ENCODE results near the gene CAP2.

CAP2 gene

DNA sequence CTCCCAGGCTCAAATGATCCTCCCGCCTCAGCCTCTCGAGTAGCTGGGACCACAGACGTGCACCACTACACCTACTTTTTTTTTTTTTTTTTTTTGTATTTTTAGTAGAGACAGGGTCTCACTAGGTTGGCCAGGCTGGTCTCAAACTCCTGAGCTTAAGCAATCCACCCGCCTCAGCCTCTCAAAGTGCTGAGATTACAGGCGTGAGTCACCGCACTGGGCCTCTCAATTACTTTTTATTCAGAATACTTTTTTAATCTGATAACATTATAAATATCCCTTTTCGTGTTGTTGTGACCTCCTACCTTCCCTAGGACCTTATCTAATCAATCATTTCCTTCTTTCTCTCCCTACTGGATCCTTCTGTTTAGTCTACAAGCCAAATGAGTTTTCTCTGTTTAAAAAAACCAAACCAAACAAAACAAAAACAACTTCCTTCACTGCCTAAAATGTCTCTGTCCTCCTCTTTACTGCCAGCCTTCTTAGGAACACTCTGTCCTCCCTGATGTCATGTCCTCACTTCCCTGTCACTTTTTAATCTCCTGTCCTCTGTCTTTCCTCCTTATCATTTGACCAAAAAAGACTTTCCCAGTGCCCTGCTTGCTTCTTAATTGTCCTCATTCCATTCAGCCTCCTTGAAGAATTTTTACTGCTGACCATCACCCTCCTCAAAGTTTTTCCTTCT is 85.0 kb downstream of the CAP2 start:
- DNase-seq = no peak

DNA sequence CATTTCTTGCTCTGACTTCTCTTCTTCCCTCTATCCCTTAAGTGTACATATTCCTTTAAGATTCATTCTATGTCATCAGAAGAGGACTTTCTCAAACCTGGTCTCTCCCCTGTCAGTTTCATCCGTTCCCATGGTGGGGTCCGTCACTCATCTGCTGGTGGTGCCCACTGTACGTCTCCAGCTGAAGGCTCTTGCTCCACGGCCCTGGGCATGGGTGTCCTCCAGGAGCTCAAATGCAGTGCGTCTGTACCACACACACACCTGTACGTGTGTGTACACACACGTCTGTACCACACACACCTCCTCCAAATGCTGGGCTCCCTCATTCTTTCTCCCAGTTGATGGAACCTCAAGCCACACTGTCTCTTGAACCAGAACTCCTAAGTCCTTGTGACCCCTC is 85.6 kb downstream of the CAP2 start:
- DNase-seq = no peak

DNA sequence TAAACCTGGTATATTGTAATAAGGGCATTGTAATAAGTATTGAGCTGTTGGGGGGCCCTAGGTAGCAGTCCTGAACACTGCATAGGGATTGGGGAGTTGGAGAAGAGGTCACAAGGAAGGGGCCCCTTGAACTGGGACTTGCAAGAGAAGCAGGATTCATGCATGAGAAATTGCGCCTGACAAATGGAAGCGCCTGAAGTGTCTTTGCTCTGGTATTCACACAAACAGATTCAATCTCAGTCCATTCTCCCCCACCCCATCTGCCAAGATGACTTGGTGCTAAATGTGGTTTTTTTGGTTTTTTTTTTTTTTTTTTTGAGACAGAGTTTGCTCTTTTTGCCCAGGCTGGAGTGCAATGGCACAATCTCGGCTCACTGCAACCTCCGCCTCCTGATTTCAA is 87.1 kb downstream of the CAP2 start:
- no peak for DNase-seq

DNA sequence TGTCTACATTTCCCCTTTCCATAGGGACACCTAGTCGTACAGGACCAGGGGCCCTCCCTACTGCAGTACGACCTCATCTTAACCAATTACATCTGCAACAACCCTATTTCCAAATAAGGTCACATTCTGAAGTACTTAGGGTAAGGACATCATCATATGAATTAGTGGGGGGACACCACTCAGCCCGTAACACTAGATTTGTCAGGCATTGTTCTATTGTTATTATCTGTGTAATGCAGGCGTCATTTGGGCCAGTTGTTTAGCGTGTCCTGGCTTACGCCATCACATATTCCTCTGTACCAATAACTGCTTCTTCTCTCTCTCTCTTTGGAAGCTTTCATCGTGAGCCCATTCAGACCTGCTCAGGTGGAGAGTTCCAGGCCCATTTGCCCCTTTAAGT is 89.3 kb downstream of the CAP2 start:
- DNase-seq = no peak

DNA sequence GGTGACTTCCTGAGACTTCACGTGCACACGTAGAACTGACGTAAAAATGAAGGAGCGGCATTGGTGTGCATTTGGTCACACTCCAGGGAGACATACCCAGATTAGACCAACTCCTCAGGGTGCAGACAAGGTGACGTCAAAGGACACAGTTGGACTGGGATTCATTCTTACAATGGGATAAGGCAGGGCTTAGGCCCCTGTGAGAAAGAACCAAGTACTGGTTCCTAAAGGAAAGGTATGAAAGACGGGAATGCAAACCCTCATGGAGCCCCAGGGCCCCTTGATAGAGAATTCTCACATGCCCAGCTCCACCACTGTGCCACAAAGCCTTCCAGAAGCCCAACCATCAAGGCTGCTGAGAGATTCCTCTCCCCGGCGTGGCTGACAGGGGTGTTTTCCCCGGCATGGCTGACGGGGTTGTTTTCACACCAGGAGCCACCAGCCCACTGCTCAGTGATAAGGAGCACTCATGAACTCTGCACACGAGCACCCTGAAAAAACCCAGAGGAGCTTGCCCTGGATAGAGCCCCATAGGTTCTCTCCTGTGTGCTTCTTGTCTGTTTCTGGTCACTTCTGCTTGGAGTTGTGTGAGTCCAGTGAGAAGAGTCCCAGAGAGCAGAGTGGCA is 90.1 kb downstream of the CAP2 start:
- DNase-seq = peak; percentile 36

DNA sequence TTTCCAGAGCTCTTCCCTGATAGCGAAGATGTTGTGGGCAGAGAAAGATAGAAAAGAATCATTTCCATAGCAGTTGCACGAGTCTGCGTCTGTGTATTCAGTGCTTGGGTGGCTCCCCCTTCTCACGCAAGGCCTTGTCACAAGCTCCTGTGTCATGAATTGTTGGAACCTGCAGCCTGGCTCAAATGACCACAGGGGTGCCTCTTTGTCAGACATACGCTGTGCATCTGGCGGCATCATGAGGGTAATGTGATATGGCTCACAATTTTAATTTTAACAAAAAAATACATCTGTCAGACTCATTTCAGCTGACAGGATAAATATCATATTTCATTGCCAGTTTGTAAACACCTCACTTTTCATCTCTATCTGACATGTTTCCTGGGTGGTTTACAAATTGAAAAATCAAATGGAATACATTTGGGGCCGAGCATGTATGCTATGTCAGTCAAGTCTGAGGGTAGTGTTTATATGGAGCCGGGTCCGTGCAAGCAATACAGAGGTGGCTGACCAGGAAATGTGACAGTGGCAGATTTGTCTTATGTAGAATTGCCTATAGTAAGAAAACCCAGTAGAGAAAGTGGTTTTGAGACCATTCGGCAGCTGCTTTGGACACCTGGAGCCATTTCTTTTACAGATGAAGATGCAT is 90.9 kb downstream of the CAP2 start:
- DNase-seq = peak; percentile 78

DNA sequence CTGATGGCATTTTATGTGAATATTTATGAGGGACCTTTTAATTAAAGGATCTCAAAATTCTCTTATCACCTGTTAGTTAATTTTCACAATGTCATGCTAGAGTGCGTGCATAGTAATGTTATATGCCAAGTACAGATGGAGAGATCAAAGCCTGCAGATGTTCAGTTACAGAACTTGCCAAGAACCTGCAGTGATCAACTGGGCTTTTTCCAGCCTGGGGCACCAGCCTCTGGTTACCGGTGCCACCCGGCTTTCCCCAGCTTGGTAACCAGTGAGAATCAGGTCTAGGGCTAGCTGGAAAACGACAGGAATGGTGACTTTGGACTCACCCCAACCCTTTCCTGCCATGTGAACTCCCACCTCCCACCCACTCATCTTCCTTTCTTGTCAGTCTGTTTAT is 91.8 kb downstream of the CAP2 start:
- peak; percentile 43 for DNase-seq

DNA sequence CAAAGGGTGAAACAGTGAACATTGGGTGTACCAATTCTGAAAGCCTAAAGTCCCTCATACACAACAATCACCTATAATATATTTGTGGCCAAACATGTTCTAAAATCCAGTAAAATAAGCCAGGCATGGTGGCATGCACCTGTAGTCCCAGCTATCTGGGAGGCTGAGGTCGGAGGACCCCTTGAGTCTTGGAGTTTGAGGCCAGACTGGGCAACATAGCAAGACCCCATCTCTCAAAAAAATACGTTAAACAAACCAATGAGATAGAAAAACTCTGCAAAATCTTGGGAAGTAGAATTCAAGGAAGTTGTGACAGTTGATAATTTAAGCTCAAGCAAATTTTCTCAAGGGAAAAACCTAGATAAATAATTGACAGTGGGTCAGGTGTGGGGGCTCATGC is 92.6 kb downstream of the CAP2 start:
- no peak for DNase-seq

DNA sequence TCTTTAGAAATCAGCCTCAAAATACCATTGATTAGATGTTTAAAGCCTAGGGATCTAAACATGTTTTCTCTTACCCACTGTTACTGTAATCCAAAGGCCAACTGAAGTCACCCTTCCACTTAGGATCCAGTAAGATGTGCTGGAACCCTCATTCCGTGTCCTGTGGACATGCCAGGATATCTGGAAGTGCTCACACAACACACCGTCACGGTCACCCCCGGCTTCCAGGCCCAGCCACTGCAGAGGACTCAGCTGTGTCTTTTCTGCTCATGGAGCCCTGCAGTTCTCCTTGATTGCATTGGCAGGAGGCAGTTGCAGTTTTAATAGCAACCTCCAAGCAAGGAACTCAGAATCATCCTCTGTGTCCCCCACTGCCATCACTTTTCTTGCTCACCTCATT is 93.3 kb downstream of the CAP2 start:
- DNase-seq = no peak

DNA sequence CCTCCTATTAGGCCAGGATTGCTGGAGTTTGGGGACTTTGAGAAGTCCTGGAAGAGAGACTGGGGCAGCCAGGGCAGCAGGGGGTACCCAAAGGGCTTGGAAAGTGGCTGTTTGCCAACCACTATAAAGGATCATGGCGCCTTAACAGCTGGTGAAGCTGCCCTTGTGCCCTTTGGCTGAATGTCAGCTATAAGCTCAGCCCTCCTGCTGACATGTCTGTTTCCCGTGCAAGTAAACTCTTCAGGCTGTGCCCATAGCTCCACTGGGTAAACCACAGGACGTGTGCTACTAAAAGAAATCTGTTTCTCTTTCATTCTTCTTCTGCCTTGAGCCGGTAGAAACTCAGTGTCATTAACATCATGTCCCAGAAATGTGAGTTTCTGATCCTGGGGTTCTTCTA is 97.3 kb downstream of the CAP2 start:
- DNase-seq = peak; percentile 9

DNA sequence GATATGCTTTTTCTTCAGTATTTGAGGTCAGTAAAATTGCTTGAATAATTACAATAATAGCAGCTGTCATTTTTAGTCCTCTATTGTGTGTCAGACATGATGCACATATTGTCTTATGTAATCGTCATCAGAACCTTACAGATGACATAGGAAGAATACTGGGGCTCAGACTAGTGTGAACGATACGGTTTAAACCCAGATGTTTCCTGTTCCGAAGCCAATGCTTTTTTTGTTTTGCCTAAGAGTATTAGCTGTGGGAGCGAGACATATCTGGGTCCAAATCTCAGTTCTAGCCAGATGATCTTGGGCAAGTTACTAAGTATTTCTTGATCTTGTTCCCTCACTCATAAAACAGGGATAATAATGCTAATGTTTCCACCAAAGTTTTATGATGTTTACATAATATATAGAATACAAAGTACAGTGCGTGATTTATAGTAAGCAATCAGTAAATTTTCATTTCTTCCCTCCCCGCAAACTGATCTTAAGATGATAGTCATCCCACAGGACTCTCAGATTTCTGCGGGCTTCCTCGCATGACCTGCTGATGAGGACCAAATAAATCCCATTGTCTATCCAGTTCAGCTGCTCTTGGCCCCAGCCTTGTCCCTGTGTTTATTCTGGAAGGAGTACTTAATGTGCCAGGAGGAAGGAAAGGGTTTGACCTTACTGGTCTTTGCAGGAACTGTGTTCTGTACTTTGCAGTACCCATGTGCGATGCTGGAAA is 98.2 kb downstream of the CAP2 start:
- no peak for DNase-seq

DNA sequence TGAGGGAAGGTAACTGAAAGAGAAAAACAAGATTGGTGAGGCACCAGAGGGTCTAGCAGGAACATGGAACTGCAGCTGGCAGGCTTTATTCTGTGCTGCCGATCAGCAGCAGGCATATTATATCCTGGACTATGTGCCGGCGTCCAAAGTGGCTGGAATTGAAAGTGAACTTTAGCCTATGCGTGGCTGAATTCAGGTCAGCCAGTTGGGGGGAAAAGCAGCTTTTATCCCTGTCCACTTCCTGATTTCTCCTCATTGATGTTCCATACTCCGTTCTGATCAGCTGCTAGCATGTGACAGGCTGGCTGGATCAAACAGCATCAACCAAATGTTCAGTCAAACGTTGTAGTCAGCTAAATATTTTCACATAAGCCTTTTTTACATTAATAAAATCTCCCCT is 99.0 kb downstream of the CAP2 start:
- no peak for DNase-seq

DNA sequence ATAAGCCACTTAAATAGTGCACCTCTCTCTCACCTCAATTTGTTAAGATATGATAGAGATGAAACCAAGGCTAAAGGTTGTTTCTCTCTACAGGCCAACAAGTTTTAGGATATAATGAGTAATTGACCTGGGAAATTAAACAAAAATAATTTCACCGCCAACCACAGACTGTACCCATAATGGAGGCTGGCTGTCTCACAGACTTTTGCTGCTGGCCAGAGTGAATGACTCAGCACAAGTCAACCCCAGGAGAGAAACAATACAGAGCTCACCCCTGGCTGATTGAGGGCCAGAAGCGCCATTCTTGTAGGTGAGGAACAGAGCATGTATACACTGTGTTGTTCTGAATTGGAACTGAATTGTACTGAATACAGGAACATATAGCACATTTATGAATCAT is 99.9 kb downstream of the CAP2 start:
- DNase-seq = no peak

DNA sequence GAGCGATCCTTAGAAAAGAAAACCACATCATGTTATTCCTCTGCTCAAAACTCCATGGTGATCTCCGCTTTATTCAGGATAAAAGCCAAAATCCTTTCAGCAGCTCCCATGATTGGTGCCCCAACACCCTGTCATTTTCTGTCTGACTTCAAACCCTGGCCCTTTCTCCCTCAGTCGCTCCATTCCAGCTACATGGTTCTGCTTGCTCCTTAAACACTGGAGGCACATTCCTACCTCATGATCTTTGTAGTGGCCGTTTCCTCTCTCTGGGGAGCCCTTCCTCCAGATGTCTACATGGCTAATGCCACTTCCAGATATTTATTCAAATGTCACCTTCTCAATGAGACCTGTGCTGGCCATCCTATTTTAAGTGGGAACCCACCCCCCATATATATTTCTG is 100.8 kb downstream of the CAP2 start:
- DNase-seq = no peak

DNA sequence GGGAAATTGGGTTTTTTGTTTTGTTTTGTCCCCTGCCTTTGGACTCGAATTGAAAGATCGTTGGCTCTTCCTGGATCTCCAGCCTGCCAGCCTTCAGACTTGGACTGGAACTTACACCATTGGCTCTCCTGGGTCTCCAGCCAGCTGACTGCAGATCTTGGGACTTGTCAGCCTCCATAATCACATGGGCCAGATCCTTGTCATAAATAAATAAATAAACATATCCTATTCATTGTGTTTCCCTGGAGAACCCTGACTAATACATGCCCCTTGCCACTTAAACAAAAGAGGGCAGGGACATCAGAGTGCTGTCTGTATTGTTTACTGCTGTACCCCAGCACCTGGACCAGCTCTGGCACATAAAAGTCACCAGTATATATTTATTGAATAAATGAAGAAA is 101.5 kb downstream of the CAP2 start:
- DNase-seq = no peak

DNA sequence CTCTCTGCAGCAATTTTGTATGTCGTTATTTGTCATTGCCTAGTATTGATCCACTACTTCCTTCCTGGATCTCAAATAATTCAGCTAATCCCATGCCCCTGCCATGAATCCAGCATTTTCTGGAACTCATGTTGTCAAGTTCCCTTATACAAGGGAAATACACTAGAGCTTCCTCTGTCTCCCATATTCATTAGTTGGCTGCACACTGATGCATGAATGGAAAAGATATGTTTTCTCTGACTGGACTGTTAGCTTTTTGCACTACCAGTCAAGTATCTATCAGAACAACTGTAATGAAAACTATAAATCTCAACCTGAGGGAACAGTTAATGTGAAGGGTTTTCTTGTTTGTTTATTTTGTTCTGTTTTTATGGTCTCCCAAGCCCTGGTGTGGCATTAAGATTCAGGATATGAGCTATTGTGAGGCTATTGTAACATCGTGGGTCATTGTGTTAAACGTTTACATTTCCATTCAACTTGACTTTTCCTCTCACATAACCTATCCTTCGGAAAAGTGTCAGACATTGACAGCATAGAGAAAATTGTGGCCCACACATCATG is 104.2 kb downstream of the CAP2 start:
- DNase-seq = no peak

DNA sequence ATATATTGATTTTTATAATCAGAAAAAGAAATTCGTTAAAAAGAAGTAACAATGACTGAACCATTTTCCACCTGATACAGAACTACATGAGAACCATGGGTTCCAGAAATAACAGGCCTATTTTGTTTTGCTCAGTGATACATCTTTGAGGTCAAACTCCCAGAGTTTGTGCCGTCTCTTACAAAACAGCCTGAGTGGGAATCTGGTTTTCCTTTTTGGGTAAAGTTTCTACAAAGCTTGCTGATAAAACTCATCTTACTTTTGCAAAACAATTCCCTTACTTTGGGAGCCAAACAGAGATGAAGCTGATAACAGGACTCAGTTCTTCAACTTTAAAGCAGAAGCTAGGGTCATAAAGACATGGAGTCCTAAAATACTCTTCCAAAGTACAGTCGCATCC is 108.0 kb downstream of the CAP2 start:
- no peak for DNase-seq

DNA sequence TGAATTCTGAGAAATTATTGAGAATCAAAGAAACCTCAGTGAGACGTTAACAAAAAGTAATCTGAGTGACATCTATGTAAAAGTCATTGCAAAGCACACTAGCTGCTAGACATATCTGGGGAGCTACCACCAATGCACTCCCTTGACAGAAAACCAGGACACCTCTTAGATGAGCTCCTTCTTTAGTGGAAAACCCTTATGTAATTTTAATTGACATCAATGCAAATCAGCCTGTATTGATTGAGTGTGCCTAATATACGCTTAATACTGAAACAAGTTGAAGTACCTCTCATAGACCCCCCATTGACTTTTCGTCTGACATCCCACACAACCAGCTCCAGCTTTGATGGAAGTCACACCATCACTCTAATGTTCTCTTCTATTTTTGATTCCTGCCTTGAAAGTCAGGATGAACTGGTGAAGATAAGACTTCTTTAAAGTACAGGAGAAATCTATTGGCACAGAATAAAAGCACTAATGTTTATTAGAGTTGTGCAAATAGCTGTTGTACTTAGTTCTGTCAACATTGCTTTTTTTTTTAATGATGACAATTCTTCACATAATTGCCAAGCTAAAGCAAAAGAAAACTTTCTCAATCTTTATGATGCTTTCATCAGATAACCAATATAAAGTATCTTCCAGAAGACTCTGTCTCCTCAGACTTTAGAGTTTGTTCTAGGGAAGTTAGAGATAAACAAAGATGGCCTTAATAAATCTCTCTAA is 108.7 kb downstream of the CAP2 start:
- no peak for DNase-seq

DNA sequence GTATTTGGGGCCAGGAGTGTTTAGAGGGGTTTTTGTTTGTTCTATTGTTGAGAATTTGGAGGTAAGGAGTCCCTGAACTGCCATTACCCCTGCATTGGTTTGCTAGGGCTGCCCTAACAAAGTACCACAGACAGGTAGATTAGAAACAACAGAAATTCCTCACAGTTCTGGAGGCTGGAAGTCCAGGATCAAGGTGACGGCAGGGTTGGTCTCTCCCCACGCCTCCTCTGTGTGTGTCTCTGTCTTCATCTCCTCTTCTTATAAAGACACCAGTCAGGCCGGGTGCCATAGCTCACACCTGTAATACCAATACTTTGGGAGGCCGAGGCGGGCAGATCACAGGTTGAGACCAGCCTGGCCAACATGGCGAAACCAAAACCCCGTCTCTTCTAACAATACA is 109.7 kb downstream of the CAP2 start:
- DNase-seq = no peak

DNA sequence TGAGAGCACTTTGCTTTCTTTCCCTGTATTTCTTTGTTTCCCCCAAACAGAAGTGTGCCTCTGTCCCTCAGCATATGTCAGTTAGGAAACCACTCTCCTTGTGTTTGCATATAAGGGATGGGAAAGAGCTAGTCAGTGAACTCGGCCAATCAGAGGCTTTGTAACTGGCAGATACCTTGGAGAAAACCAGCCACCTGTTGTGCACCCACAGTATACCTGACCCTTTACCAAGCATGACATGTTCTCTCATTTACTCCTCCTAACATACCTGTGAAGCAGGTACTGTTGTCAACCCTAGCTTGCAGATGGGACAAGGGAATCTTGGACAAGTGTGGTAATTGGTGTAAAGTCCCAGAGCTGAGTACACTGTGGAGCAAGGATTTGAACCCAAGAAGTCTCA is 110.6 kb downstream of the CAP2 start:
- no peak for DNase-seq

DNA sequence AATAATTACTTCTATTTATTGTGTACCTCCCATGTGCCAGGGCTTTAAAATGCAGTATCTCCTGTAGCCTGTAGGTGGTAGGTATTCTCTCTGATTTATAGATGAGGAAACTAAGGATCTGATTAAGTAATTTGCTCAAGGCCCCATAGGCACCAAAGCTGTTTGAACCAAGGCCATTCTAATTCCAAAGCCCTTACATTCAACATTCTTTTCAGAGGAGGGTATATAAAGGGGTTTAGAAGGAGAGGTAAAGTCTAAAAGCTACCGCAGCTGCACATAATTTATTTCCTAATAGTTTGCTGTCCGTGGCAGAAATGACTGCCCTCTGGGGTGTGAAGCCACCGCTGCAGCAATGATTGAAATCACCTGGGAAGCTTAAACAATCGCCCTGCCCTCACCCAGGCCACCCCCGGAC is 111.7 kb downstream of the CAP2 start:
- no peak for DNase-seq

DNA sequence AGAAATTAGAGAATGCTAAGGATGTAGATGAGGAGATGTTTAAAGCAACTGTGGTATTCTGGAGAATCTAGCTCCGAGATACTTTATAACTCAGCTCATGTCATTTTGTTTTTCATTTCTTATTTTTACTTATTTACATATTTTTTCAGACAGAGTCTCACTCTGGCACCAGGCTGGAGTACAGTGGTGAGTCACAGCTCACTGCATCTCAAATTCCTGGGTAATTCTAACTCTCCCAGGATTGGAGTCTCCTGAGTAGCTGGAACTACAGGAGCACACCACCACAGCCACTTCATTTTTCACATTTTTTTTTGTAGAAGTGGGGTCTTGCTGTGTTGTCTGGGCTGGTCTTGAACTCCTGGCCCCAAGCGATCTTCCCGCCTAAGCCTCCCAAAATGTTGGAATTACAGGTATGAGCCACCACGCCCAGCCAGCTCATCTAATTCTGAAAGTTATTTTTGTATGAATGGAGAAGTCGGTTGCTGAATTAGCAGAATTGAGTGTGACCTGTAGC is 112.4 kb downstream of the CAP2 start:
- no peak for DNase-seq

DNA sequence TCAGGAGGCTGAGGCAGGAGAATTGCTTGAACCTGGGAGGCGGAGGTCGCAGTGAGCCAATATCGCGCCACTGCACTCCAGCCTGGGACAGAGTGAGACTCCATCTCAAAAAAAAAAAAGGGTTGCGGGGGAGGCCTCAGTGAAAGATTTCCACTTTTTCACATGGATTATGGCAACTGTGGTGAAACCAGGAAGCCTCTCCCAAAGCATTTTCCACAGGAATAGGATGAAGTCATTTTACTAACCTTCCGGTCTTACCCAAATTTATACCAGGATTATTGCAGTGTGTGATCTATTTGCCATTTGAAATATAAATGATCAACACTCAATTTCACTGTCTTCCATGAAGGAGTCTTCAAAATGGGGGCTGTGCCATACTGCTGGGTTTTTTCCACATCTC is 113.1 kb downstream of the CAP2 start:
- DNase-seq = no peak

Measured in NCI-H1092 treated with DMSO at 0.1 percent for 48 hours (cell line).